GM19043 (cell line): ENCODE results near the gene TNIP2.

Experiments
- ATAC-seq: cut with Tn5 transposase; IDR thresholded peaks from one replicate; pipeline ENCODE4 v1.9.1; 2021; ENCODE audit warnings: low read depth; ENCODE audit not compliant: unreplicated experiment

TNIP2 gene

GRCh38 chr4:2725380-2725779, 30.8 kb downstream of the TNIP2 start:
- ATAC-seq, result no peak

GRCh38 chr4:2723751-2724150, 32.4 kb downstream of the TNIP2 start:
- ATAC-seq, result no peak

- no peak for ATAC-seq
These were observed 34.1 kb downstream of the TNIP2 start for GRCh38 chr4:2722033-2722432.

GRCh38 chr4:2721586-2721985, 34.5 kb downstream of the TNIP2 start:
- no peak for ATAC-seq

- no peak for ATAC-seq
These were observed 39.9 kb downstream of the TNIP2 start for GRCh38 chr4:2716236-2716635.

GRCh38 chr4:2715426-2715825, 40.7 kb downstream of the TNIP2 start:
- ATAC-seq, result no peak

- no peak for ATAC-seq
These were observed 41.2 kb downstream of the TNIP2 start for GRCh38 chr4:2714918-2715317.

GRCh38 chr4:2714061-2714770, 41.9 kb downstream of the TNIP2 start:
- ATAC-seq, result no peak

- ATAC-seq, result no peak
These were observed 42.8 kb downstream of the TNIP2 start for GRCh38 chr4:2713337-2713736.

GRCh38 chr4:2712261-2712842, 43.8 kb downstream of the TNIP2 start:
- ATAC-seq, result no peak

- no peak for ATAC-seq
These were observed 53.4 kb downstream of the TNIP2 start for GRCh38 chr4:2702770-2703169.

GRCh38 chr4:2702361-2702760, 53.8 kb downstream of the TNIP2 start:
- ATAC-seq, result no peak

- ATAC-seq, result no peak
These were observed 56.1 kb downstream of the TNIP2 start for GRCh38 chr4:2700031-2700430.

- no peak for ATAC-seq
These were observed 56.6 kb downstream of the TNIP2 start for GRCh38 chr4:2699534-2699933.

- no peak for ATAC-seq
These were observed 57.1 kb downstream of the TNIP2 start for GRCh38 chr4:2698951-2699505.

GRCh38 chr4:2698504-2698903, 57.6 kb downstream of the TNIP2 start:
- no peak for ATAC-seq

- no peak for ATAC-seq
These were observed 58.1 kb downstream of the TNIP2 start for GRCh38 chr4:2697995-2698414.

GRCh38 chr4:2696423-2696822, 59.7 kb downstream of the TNIP2 start:
- ATAC-seq, result peak; percentile 93

- ATAC-seq, result no peak
These were observed 60.6 kb downstream of the TNIP2 start for GRCh38 chr4:2695346-2696060.

- ATAC-seq, result no peak
These were observed 61.4 kb downstream of the TNIP2 start for GRCh38 chr4:2694691-2695090.

- ATAC-seq, result no peak
These were observed 64.1 kb downstream of the TNIP2 start for GRCh38 chr4:2691952-2692435.
